Measurements from ENCODE around the gene TMEM223.
"Not testable (repeated sequence)": the region's sequence is repeated elsewhere in the genome, so short reads cannot be mapped to it uniquely, and the experiment has no call there.

TMEM223 gene, protein sequence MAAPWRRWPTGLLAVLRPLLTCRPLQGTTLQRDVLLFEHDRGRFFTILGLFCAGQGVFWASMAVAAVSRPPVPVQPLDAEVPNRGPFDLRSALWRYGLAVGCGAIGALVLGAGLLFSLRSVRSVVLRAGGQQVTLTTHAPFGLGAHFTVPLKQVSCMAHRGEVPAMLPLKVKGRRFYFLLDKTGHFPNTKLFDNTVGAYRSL

GRCh38 chr11:62791501-62792201, at the start of gene TMEM223:
TSS of gene TMEM223 (minus strand) at chr11:62792006. CDS start at chr11:62791994, 12 bp downstream.
- H3K4me1 ChIP-seq (ENCODE audit: control insufficient read depth, low read length), result peaks cover 36% of the 10 kb centered on the region
- no peaks in the 10 kb centered on the region for H3K27me3 ChIP-seq (ENCODE audit: control insufficient read depth, low read length)
- peak within 1 kb of the TSS; percentile 67 for H3K27ac ChIP-seq (ENCODE audit: low read depth, low read length)
- peaks cover 18% of the 10 kb centered on the region for H3F3A ChIP-seq (ENCODE audit: control insufficient read depth, insufficient read depth)
- H4K20me1 ChIP-seq (ENCODE audit: control insufficient read depth, insufficient read depth, low read depth, low read length), result no peaks in the 10 kb centered on the region; the same call in 1 of the 2 replicates
- H3K9me3 ChIP-seq (ENCODE audit: control insufficient read depth, insufficient read depth, low read length), result no peaks in the 10 kb centered on the region
- H3K36me3 ChIP-seq (ENCODE audit: control insufficient read depth, low read length), result peaks cover 85% of the 10 kb centered on the region
- peaks cover 54% of the 10 kb centered on the region for H3K79me2 ChIP-seq (ENCODE audit: control insufficient read depth, low read length)
- peak within 1 kb of the TSS; percentile 99 for H3K4me3 ChIP-seq (ENCODE audit: low read length)
- peak within 1 kb of the TSS; percentile 59 for H3K4me2 ChIP-seq (ENCODE audit: low read length)
- no peaks in the 10 kb centered on the region for H3K9me2 ChIP-seq (replicated peaks; ENCODE audit: control insufficient read depth, low read length)
- no peak for TF ChIP-seq CTCF (IDR thresholded peaks at IDR 0.05; ENCODE audit: low read depth, low read length, poor library complexity, severe bottlenecking)
- no peak for TF ChIP-seq EZH2phosphoT487 (IDR thresholded peaks at IDR 0.05; ENCODE audit: borderline replicate concordance, low read length)

DNA sequence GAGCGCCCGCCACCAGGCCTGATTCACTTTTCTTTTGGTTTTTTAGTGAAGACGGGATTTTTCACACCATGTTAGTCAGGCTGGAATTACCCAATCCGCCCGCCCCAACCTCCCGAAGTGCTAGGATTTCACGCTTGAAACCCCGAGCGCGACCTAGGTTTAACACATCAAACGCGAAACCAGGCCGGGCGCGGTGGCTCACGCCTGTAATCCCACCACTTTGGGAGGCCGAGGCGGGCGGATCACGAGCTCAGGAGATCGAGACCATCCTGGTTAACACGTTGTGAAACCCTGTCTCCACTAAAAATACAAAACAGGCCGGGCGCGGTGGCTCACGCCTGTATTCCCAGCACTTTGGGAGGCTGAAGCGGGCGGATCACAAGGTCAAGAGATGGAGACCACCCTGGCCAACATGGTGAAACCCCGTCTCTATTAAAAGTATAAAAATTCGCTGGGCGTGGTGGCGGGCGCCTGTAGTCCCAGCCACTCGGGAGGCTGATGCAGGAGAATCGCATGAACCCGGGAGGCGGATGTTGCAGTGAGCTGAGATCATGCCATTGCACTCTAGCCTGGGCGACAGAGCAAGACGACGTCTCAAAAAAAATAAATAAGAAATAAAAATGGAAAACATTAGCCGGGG, 49.0 kb upstream of the TMEM223 start:
- Histone ChIP-seq H3K4me2 (ENCODE audit: low read length) (peak overlapping the region; percentile 86), H3K36me3 (ENCODE audit: control insufficient read depth, low read length) (peaks cover 31% of the 10 kb centered on the region), H3K79me2 (ENCODE audit: control insufficient read depth, low read length) (peaks cover 39% of the 10 kb centered on the region), H3K4me3 (ENCODE audit: low read length) (peak overlapping the region; percentile 85), H3K27ac (ENCODE audit: low read depth, low read length) (peak overlapping the region; percentile 89), H3F3A (ENCODE audit: control insufficient read depth, insufficient read depth) (peaks cover 27% of the 10 kb centered on the region), H3K4me1 (ENCODE audit: control insufficient read depth, low read length) (peaks cover 35% of the 10 kb centered on the region)
- not testable (repeated sequence) for H3K9me3 ChIP-seq (ENCODE audit: control insufficient read depth, insufficient read depth, low read length); H3K27me3 ChIP-seq (ENCODE audit: control insufficient read depth, low read length); H3K9me2 ChIP-seq (replicated peaks; ENCODE audit: control insufficient read depth, low read length); H4K20me1 ChIP-seq (ENCODE audit: control insufficient read depth, insufficient read depth, low read depth, low read length)

DNA sequence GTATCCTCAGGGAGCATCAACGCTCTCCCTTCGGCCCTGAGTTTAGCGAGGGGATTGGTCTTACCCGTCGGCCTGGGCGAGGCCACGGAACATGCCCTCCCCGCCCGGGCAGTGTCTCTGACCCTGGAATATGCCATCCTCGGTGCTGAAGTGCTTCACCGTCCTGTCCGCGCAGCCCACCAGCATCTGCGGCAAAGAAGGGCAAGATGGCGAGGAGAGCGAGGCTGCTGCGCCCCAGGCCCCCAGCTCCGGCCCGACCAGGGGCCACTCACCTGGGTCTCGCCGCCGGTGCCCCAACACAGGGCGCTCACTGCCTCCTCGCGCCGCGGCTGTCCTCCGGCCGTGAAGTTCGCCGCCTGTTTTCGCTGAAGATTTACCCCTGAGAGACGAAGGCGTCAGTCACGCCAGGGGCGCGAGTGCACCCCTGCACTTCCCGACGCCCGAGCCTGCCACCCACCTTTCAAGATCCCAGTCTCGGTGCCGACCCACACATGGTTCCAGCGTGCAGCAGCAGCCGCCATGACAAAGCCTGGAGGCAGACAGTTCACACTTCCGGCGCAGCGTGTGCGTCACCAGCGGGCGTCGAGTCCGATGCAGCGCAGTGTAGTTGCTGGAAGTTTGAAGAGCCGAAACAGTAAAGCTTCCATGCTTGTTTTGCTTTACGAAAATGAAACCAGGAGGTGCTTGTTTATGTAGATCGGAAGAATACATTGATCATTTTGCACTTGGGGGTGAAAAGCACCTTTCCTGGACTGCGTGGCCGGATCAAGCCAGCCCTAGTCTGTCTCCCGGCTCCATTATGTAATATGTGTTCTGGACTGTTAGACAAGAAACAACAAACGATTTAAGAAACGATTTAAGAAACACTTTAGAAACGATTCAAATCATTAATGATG, 47.5 kb upstream of the TMEM223 start, which contains the start of gene WDR74:
TSS of gene WDR74 (minus strand) at position 541 of the 896 bp plus-strand sequence. CDS start at position 521, 20 bp downstream.
- Histone ChIP-seq H3F3A (ENCODE audit: control insufficient read depth, insufficient read depth) (peaks cover 27% of the 10 kb centered on the region), H3K4me1 (ENCODE audit: control insufficient read depth, low read length) (peaks cover 37% of the 10 kb centered on the region), H3K27ac (ENCODE audit: low read depth, low read length) (peak within 1 kb of the TSS; percentile 89), H3K9me3 (ENCODE audit: control insufficient read depth, insufficient read depth, low read length) (no peaks in the 10 kb centered on the region), H3K36me3 (ENCODE audit: control insufficient read depth, low read length) (peaks cover 46% of the 10 kb centered on the region), H3K79me2 (ENCODE audit: control insufficient read depth, low read length) (peaks cover 48% of the 10 kb centered on the region), H3K4me2 (ENCODE audit: low read length) (peak within 1 kb of the TSS; percentile 86), H3K4me3 (ENCODE audit: low read length) (peak within 1 kb of the TSS; percentile 85), H3K9me2 (replicated peaks; ENCODE audit: control insufficient read depth, low read length) (no peaks in the 10 kb centered on the region), H3K27me3 (ENCODE audit: control insufficient read depth, low read length) (no peaks in the 10 kb centered on the region), H4K20me1 (ENCODE audit: control insufficient read depth, insufficient read depth, low read depth, low read length) (no peaks in the 10 kb centered on the region)
- no peak for TF ChIP-seq EZH2phosphoT487 (IDR thresholded peaks at IDR 0.05; ENCODE audit: borderline replicate concordance, low read length)
- TF ChIP-seq CTCF (IDR thresholded peaks at IDR 0.05; ENCODE audit: low read depth, low read length, poor library complexity, severe bottlenecking), result no peak

Measured in DOHH2 (cell line).